ENCODE data around the gene KIAA1958. TPM values are rescaled to one million over a fixed set of nuclear protein-coding genes. Genes with fewer than 3 reads are reported as not detected.

The KIAA1958 gene
- total and polyA plus RNA-seq, 8 donors, result 10.5 to 15.6 (median 14.2) TPM

DNA sequence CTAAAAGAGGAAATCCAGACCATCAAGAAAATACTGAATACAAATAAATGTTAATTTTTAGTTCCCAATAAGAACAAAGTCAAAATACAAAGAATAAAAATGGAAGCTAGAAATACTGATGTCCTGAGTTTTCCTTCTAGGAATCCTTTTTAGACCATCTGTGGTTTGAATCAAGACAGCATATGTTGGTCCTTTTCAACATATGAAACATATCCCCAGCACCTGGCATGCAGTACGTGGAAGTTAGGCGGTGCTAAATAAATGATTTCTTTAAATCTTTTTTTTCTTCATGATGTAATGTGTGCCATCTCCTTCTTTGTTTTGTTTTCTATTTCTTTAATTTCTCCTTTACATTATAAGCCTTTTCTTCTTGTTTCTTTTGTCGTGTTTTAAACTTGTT is 34.0 kb downstream of the KIAA1958 start:
- no peak overlapping the region for H3K27ac ChIP-seq
- TF ChIP-seq, protein P1, sequence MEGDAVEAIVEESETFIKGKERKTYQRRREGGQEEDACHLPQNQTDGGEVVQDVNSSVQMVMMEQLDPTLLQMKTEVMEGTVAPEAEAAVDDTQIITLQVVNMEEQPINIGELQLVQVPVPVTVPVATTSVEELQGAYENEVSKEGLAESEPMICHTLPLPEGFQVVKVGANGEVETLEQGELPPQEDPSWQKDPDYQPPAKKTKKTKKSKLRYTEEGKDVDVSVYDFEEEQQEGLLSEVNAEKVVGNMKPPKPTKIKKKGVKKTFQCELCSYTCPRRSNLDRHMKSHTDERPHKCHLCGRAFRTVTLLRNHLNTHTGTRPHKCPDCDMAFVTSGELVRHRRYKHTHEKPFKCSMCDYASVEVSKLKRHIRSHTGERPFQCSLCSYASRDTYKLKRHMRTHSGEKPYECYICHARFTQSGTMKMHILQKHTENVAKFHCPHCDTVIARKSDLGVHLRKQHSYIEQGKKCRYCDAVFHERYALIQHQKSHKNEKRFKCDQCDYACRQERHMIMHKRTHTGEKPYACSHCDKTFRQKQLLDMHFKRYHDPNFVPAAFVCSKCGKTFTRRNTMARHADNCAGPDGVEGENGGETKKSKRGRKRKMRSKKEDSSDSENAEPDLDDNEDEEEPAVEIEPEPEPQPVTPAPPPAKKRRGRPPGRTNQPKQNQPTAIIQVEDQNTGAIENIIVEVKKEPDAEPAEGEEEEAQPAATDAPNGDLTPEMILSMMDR (IDR thresholded peaks at IDR 0.05), result no peak
- no peaks in the 10 kb centered on the region for H3K27me3 ChIP-seq
- peaks cover 0 to 4% of the 10 kb centered on the region in 2 donors for H3K4me1 ChIP-seq
- intact Hi-C loops (cut with DNase I), result no loop called here
- no peak overlapping the region for H3K4me3 ChIP-seq
- ATAC-seq (no peak), DNase-seq (peak in 2 of 4 donors; percentile 52 to 70)
- no peaks in the 10 kb centered on the region for H3K36me3 ChIP-seq
- H3K9me3 ChIP-seq, result no peaks in the 10 kb centered on the region

DNA sequence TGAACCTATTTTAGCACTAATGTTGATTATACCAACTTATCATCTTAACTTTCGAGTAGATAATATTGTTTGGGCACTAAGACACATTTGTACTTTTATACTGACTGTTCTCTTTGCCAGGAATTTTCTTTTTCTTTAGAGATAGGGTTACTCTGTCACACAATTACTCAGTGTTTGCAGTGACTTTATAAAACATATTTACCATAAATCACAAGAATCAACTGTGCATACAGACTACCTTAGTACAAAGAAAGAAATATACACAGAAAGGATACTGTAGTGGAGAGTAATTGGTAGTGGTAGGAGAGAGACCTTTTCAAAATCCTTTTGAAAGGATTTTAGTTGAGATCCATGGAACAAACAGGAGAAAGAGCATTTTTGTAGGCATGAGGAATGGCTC is 40.3 kb downstream of the KIAA1958 start:
- Histone ChIP-seq H3K27me3 (no peaks in the 10 kb centered on the region), H3K4me3 (no peak overlapping the region), H3K4me1 (peaks cover 0 to under 1% of the 10 kb centered on the region in 2 donors), H3K36me3 (no peaks in the 10 kb centered on the region), H3K9me3 (no peaks in the 10 kb centered on the region), H3K27ac (no peak overlapping the region)
- intact Hi-C loops (cut with DNase I), result no loop called here
- TF ChIP-seq, protein P1 (IDR thresholded peaks at IDR 0.05), result no peak
- no peak for ATAC-seq
- DNase-seq, result no peak

DNA sequence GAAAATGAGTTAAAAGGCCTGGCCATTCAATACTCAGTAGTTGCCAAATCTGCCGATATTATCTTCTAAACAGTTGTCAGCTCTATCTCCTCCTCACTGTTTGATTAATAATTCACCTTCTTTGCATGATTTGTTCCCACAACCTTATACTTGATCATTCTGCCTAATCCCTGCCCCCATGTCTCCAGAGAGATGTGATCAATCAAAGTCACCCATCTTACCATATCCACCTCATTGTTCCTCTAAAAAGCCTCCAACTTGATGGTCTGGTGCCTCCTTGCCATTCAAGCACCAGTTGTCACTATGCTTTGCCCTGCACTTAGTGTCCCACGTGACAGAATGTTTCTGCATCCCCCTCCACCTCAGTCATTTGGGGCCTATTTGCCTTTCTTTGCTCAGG is 41.3 kb downstream of the KIAA1958 start:
- TF ChIP-seq, protein P1 (IDR thresholded peaks at IDR 0.05), result no peak
- no peak for ATAC-seq

DNA sequence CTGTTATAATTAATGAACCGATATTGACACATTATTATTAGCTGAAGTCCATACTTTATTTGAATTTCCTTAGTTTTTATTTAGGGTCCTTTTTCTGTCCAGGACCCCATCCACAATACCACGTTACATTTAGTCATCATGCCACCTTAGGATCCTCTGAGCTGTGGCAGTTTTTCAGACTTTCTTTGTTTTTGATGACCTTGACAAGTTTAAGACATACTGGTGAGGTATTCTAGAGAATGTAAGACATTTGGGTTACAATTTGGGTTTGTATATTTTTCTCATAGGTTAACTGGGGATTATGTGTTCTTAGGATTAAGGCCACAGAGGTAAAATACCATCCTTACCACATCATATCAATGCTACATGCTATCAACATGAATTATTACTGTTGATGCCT is 42.7 kb downstream of the KIAA1958 start:
- no peaks in the 10 kb centered on the region for H3K9me3 ChIP-seq
- intact Hi-C loops (cut with DNase I), result no loop called here
- H3K36me3 ChIP-seq, result no peaks in the 10 kb centered on the region
- TF ChIP-seq, protein P1 (IDR thresholded peaks at IDR 0.05), result no peak
- peaks cover 0 to 10% of the 10 kb centered on the region in 2 donors for H3K4me1 ChIP-seq
- no peaks in the 10 kb centered on the region for H3K27me3 ChIP-seq
- no peak for ATAC-seq
- no peak for DNase-seq
- no peak overlapping the region for H3K27ac ChIP-seq
- H3K4me3 ChIP-seq, result no peak overlapping the region

More for the DNA sequence above, 41.3 kb downstream of the KIAA1958 start:
- Histone ChIP-seq H3K27ac (no peak overlapping the region), H3K36me3 (no peaks in the 10 kb centered on the region), H3K9me3 (no peaks in the 10 kb centered on the region), H3K4me3 (no peak overlapping the region), H3K4me1 (peaks cover 0 to 10% of the 10 kb centered on the region in 2 donors), H3K27me3 (no peaks in the 10 kb centered on the region)
- intact Hi-C loops (cut with DNase I), result no loop called here
- no peak for DNase-seq

DNA sequence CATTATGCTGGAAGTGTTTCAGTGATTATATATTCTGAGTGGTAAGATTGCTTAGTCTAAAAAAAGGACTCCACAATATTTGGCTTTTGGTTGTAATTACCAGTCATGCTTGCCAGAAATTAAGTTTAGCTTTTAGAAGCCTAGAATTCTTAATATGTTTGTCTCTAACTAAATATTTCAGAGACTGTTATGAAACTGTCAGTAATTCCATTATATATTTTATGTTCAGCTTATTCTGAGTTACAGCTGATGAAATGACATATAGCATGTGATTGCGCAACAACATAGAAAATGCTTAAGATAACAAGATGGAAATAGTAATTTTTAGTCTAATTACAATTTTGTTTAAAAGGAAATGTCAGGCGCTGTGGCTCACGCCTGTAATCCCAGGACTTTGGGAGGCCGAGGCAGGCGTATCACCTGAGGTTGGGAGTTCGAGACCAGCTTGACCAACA is 44.2 kb downstream of the KIAA1958 start:
- H3K4me1 ChIP-seq, result peaks cover 0 to 10% of the 10 kb centered on the region in 2 donors
- peak in 2 of 4 donors; percentile 52 to 60 for DNase-seq
- no peak overlapping the region for H3K4me3 ChIP-seq

More for the DNA sequence above, 44.2 kb downstream of the KIAA1958 start:
- TF ChIP-seq, protein P1 (IDR thresholded peaks at IDR 0.05), result no peak
- ATAC-seq, result no peak
- H3K9me3 ChIP-seq, result no peaks in the 10 kb centered on the region
- intact Hi-C loops (cut with DNase I), result no loop called here
- H3K27ac ChIP-seq, result no peak overlapping the region
- H3K36me3 ChIP-seq, result no peaks in the 10 kb centered on the region
- H3K27me3 ChIP-seq, result no peaks in the 10 kb centered on the region
